Uterus (tissue), 4 donors: Measurements from ENCODE around the gene ZNF423. TPM values are rescaled to one million over a fixed set of nuclear protein-coding genes. Genes with fewer than 3 reads are reported as not detected.

Source experiments
- DNase-seq, 2 donors: peaks; one replicate each; pipeline ENCODE4 v3.0.0-alpha.2; 2019 to 2020
- H3K27ac ChIP-seq, 2 donors: fragments of 200-600 bp; sonication (generic); 1 replicate in 1 of 2; 2 replicates in 1 of 2; pipeline ENCODE4 v1.5.1; 2016 to 2018
- H3K27me3 ChIP-seq, 2 donors: fragments of 200-600 bp; sonication (generic); one replicate each; pipeline ENCODE4 v1.5.1; 2018 to 2019; ENCODE audit warnings: control low read depth in 1 of 2
- H3K36me3 ChIP-seq, 2 donors: fragments of 200-600 bp; sonication (generic); one replicate each; pipeline ENCODE4 v1.5.1; 2019; ENCODE audit warnings: control low read depth in 1 of 2
- H3K4me1 ChIP-seq, 2 donors: fragments of 200-600 bp; sonication (generic); one replicate each; pipeline ENCODE4 v1.5.1; 2018 to 2019; ENCODE audit warnings: control low read depth in 1 of 2
- H3K4me3 ChIP-seq, 2 donors: fragments of 200-600 bp; sonication (generic); 1 replicate in 1 of 2; 2 replicates in 1 of 2; pipeline ENCODE4 v1.5.1; 2018 to 2019; ENCODE audit warnings: mild to moderate bottlenecking in 1 of 2
- H3K9me3 ChIP-seq, 2 donors: fragments of 200-600 bp; sonication (generic); one replicate each; pipeline ENCODE4 v1.5.1; 2019; ENCODE audit warnings: control low read depth in 1 of 2
- POLR2A ChIP-seq, 2 donors: fragments of 450-650 bp; IDR thresholded peaks; one replicate each; pipeline ENCODE4 v1.6.1; 2016; ENCODE audit warnings: antibody characterized with exemption in 2 of 2, mild to moderate bottlenecking in 1 of 2, moderate library complexity in 1 of 2
- intact Hi-C: fragments of 100-400 bp; cut with DNase I; formaldehyde crosslinking; loops from one replicate; pipeline ENCODE4 v1.15.1; 2023; ENCODE audit warnings: low total_unique reads
- total RNA-seq, 4 donors: library from RNA; depleted of rRNA in 3 of 4; stranded (reverse); fragments of >200 nt in 3 of 4; gene quantifications; one replicate each; pipeline versions ENCODE4 v1.1.0 to v1.2.4, GENCODE V29; 2014 to 2023
- TF ChIP-seq, protein P1 (sequence below), 4 experiments: fragments of 200-600 bp in 2 of 4; fragments of 450-650 bp in 2 of 4; sonication (generic) in 2 of 4; IDR thresholded peaks; one replicate each; pipeline ENCODE4 v1.5.1; 2016 to 2019; ENCODE audit warnings: antibody characterized with exemption in 4 of 4, mild to moderate bottlenecking in 2 of 4, moderate library complexity in 1 of 4
- donor health status: DM: yes; HTN: yes; CAD: no.

Gene ZNF423
- total RNA-seq, 4 donors from 2014 or later = 7.1 to 33.5 (median 14.7) TPM

DNA sequence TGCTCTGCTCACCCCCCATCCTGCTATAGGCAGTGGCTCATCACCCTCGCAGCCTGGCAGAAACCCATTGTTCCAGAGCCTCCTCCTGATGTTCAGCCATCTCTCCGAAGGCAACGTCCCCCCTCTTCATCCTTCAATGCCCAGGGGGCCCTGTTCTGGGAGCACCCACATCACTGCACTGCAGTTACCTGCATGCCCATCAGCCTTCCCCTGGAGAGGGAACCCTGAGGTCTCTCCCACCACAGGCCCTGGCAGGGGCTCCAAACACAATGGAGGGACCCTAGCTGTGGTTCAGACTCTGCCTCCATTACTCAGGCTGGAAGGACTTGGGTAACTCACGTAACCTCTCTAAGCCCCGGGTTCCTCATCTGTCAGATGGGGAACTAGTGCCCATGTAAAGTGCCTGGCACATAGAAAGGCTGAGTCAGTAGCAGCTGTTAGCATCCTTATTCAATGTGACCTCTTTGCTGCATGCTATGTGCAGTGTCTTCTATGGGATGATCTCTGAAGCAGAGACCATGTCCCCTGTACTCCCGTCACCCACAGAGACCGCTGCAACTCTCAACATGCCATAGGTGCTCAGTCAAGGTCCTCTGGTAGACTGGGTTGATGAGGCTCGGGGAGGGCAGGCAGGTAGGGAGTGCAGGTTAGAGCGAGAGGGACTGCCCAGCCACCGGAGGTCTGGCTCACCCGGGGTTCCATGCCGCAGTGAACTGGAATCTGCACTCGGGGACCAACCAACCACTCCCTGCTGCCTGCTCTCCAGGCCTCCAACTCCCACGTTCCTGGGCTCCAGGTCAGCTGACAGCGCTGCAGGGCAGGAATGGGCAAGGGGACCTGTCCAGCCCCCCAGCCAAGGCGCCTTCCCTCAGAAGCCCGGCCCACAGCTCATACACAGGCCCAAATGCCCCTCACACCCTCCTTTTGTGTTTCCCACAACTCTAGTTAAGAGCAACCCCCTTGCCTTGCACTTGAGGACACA is 233.2 kb downstream of the ZNF423 start:
- Histone ChIP-seq H3K36me3 (no peaks in the 10 kb centered on the region), H3K4me1 (peaks cover 9 to 14% of the 10 kb centered on the region in 2 donors), H3K27ac (no peak overlapping the region), H3K4me3 (no peak overlapping the region), H3K27me3 (no peaks in the 10 kb centered on the region), H3K9me3 (no peaks in the 10 kb centered on the region)
- intact Hi-C loops = no loop called here
- no peak for TF ChIP-seq POLR2A (IDR thresholded peaks at IDR 0.05)
- TF ChIP-seq, protein P1, sequence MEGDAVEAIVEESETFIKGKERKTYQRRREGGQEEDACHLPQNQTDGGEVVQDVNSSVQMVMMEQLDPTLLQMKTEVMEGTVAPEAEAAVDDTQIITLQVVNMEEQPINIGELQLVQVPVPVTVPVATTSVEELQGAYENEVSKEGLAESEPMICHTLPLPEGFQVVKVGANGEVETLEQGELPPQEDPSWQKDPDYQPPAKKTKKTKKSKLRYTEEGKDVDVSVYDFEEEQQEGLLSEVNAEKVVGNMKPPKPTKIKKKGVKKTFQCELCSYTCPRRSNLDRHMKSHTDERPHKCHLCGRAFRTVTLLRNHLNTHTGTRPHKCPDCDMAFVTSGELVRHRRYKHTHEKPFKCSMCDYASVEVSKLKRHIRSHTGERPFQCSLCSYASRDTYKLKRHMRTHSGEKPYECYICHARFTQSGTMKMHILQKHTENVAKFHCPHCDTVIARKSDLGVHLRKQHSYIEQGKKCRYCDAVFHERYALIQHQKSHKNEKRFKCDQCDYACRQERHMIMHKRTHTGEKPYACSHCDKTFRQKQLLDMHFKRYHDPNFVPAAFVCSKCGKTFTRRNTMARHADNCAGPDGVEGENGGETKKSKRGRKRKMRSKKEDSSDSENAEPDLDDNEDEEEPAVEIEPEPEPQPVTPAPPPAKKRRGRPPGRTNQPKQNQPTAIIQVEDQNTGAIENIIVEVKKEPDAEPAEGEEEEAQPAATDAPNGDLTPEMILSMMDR (IDR thresholded peaks at IDR 0.05) = no peak
- DNase-seq = peak in 1 of 2 donors; percentile 11

DNA sequence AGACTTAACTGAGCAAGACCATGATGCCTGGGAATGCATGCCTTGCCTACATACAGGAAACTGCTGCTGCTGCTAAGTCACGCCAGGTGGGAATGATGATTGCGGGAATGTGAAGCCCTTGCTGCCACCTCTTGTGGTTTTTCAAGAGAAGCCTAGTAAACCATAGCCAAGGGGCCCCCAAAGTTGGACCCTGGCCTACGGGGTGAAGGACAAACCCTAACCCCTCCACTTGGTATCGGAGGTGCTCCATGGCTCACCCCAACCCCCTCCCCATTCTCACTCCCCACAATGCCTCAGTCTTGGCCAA is 233.9 kb downstream of the ZNF423 start:
- no peak for DNase-seq
- no peak overlapping the region for H3K4me3 ChIP-seq
- no peak overlapping the region for H3K27ac ChIP-seq
- H3K36me3 ChIP-seq = no peaks in the 10 kb centered on the region
- H3K27me3 ChIP-seq = no peaks in the 10 kb centered on the region
- TF ChIP-seq POLR2A (IDR thresholded peaks at IDR 0.05) = no peak
- TF ChIP-seq, protein P1 (IDR thresholded peaks at IDR 0.05) = no peak
- no peaks in the 10 kb centered on the region for H3K9me3 ChIP-seq
- intact Hi-C loops = no loop called here
- peaks cover 9 to 14% of the 10 kb centered on the region in 2 donors for H3K4me1 ChIP-seq

DNA sequence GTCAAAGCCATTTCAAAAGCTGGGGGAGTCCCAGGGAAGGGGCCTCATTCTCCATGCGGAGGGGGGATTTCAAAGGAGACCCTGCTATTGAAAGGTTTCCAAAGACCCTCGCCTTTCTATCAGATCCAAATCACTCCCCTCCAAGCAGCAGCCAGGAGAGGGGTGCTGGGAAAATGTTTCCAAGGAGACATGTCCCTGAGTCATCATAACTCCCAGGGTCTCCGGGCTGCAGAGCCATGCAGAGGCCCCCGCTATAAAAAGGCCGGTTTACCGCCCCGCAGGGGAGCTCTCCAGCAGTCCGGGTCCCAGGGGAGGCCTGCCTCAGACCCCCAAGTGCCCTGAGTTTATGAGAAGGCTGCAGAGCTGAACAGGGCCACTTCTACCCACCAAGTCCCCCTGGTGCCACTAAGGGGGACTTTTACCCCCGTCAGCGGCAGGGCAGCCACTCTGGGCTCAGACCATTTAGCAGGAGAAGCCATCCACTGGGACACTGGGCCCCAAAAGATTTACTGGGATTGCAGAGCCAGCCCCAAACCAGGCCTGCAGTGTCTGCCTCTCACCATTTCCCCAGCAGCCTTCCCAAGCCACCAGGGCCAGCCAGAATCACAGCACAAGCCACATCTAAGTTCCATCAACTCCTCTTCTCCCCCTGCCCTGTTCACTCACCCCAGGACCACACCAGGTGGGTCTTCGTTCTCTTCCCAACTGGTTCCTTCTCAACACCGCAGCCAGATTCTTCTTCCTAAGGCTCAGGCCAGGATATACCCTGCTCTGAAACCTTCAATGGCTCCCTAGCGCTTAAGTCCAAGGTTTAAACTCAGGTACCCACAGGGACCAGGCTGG is 234.4 kb downstream of the ZNF423 start:
- Histone ChIP-seq H3K36me3 (no peaks in the 10 kb centered on the region), H3K27ac (peak overlapping the region in 1 of 2 donors; percentile 77), H3K4me3 (no peak overlapping the region), H3K4me1 (peaks cover 9 to 14% of the 10 kb centered on the region in 2 donors), H3K27me3 (no peaks in the 10 kb centered on the region), H3K9me3 (no peaks in the 10 kb centered on the region)
- intact Hi-C loops = no loop called here
- no peak for TF ChIP-seq POLR2A (IDR thresholded peaks at IDR 0.05)
- TF ChIP-seq, protein P1 (IDR thresholded peaks at IDR 0.05) = no peak
- peak in 1 of 2 donors; percentile 12 for DNase-seq

DNA sequence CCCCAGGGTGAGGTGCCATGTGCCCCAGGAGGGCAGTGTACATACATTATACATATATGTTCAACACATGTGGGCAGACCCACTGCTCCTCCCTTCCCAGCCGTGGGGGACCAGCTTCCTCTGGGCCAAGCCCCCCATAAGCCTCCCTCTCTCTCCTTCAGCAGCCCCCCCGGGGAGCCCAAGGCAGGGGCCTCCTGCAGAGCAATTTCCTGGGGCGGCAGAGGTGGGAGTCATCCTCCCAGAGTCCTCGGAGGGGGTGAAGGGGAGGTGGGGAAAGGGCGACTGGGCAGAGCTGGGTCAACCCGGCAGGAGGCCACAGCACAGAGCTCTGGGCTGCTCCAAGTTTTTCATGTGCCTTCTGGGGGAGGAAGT is 235.1 kb downstream of the ZNF423 start:
- no peaks in the 10 kb centered on the region for H3K9me3 ChIP-seq
- peak in 1 of 2 donors; percentile 20 for DNase-seq
- intact Hi-C loops = no loop called here
- H3K27ac ChIP-seq = peak overlapping the region; percentile 37 to 77
- no peaks in the 10 kb centered on the region for H3K36me3 ChIP-seq
- H3K4me3 ChIP-seq = no peak overlapping the region
- TF ChIP-seq POLR2A (IDR thresholded peaks at IDR 0.05) = no peak
- TF ChIP-seq, protein P1 (IDR thresholded peaks at IDR 0.05) = no peak
- H3K4me1 ChIP-seq = peaks cover 9 to 14% of the 10 kb centered on the region in 2 donors
- no peaks in the 10 kb centered on the region for H3K27me3 ChIP-seq
